NCI-H1092 (cell line): ENCODE data around the gene SSRP1.
"Not testable (repeated sequence)": the region's sequence is repeated elsewhere in the genome, so short reads cannot be mapped to it uniquely, and the experiment has no call there.

Source experiments
- DNase-seq: peaks from one replicate; lab custom pipeline; 2025; lab: John Stamatoyannopoulos, UW

SSRP1 gene

DNA sequence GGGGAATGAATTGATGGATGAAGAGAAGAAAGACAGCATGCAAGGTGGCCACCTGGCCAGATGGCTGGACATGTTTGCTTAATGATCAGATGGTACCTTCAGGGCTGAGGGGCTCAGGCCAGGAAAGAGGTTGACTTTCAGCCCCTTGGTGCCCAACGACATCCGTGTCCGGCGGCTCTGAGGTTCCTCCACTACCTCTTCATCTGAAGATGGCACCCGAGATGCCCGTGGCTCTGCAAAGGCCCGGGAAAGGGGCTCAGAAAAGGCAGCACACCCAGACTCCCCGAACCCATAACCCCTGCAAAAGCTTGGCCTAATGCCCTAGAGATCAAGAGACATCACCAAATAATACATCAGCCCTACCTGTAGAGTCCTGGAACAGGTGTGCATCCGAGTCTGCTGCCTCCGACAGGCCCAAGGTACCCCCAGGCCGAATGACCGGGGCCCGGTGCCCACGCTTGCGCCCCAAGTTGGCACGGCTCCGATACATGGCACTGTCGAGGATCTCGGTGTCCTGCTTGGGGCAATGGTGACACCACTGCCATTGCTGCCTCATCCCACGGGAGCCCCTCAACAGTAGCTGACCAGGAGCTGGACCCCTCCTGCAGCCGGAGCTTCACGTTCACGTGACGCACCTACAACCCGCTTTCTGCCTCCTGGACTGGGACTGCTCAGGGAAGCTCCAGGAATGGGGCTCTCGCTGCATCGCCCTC lies 33.8 kb downstream of the SSRP1 start:
- no peak for DNase-seq

GRCh38 chr11:57300785-57301184 lies 34.9 kb downstream of the SSRP1 start:
- no peak for DNase-seq

DNA sequence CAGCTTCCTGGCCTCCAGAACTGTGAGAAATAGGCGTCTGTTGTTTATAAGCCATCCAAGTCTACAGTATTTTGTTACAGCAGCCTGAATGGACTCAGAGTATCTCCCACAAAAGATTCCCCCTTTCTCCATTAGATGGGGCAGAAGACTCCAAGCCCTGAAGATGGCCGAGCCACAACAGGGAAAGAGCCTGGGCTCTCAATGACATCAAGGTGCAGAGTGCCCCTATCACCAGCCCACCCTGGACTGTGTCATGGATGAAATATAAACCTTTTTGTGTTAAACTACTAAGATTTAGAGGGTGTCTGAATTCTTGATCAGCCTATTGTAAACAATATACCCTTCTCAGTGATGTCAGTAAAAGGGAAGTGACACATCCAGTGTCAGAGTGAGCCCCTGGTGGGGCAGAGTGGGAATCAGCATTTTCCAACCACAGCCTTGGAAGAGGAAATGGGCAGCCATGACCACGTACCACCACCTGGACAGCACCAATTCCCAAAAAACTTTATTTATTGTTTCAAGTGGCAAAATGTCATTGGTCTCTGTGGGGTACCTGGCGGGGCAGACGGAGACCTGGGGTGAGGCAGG lies 36.4 kb downstream of the SSRP1 start:
- no peak for DNase-seq

DNA sequence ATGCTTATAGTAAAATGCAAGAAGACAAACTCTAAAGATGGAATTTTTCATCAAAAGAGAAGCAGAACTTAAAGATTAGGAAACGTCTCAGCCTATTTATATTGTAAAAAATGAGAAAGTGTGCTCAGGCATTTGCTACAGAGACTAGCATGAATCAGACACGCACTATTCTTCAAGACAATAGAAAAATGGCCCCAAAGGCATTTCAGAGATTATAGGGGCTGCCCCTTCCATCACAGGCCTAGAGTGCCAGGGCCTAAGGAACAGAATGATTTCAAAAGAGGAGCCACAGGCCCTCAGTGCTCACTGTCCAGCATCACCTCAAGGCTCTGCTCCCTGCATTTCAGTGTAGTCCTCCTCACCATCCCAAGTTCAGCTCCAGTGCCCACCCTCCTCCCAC lies 38.5 kb downstream of the SSRP1 start:
- DNase-seq, result no peak

DNA sequence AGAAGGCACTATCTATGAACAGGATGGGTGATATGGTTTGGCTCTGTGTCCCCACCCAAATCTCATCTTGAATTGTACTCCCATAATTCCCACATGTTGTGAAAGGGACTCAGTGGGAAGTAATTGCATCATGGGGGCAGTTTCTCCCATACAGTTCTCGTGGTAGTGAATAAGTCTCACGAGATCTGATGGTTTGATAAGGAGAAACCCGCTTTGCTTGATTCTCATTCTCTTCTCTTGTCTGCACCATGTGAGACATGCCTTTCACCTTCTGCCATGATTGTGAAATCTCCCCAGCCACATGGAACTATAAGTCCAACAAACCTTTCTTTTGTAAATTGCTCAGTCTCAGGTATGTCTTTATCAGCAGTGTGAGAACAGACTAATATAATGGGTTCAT lies 39.5 kb downstream of the SSRP1 start:
- DNase-seq, result not testable (repeated sequence)

DNA sequence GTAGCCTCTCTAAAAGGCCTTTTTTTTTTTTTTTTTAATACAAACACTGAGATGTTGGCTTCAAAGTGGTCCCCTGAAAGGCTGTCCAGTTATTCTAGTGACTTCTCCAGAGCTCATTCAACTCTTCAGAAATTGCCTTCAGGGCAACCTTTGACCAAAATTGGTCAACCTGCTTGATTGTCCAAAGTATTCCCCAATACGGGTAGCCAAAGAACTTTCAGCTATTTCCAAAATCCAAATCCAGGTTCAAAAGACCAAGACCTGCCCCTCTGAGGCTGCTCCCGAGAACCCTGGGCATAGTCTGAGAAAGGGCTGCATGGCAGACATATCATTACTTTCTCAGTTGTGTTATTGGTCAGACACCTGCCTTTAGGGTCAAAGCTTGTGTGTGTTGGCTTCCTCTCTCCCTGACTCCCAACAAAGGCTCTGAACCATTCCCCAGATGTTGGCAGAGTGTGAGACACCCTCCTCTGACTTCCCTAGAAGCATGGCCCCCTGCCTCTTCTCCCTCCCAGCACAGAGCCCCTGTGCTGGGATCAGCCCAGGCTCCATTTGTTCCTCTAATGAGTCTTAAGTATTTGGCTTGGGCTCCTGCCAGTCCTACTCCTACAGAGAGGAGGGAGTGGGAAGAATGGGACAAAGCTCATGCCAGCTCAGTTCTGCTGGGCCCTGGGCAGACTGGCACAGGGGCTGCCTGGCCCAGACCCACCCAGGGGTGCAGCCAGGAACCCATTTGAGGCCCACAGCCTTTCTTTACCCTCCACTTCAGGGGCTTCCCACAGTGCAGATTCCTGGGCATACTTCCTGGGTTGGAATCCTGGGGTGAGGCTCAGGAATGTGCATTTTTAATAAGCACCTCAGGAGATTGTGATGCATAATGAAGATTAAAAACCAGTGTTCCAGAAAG lies 41.2 kb downstream of the SSRP1 start:
- DNase-seq, result peak; percentile 96

DNA sequence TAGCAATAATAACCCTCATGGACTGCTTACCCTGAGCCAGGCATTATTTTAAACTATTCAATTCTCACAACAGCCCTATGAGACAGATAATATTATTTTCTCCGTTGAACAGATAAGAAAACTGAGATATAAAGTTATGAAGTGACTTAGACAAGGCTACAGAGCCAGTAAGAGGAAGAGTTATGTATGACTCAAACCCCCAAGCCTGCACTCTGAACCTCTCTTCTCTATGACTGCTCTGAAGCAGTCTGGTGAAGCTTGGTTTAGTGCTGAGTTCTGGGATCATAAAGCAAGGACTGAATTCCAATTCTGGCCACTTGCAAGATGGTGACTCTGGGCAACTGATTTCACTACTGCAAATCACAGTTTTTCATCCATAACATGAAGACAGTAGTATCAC lies 45.4 kb downstream of the SSRP1 start:
- DNase-seq, result no peak

DNA sequence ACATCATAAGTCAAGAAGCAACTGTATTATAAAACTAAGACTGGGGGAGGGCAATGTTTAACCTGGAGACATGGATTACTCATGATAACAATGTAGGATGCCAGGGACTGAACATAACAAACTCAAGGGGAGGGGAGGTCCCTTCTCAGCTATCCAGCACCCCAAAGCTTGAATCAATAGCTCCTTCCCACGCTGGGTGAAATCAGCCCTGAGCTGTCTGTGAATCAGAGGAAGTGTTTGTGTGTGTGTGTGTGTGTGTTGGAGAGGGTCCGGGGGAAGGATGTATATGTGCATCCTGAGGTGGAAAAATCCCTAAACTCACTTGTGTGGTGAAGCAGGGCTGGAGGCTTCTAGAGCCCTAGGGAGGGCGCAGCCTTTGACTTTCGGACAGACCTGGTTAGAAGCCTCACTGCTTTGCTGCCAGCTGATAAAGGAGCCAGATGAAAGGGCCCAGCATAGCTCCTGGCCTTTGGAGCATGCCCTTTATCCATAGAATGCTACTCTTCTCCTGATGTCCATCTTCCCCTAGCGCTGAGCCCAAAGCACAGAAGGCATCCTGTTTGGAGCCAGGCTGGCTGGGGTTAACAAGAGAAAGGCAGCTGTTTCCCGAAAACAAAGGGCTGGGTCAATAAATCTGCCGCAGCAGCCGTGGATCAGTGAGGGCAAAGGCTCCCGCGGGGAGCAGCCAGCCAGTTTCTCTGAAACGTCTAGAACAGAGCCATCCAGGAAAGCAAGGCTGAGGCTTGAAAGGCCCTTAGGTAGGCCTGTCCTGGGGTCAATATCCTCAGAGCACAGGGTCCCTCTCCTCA lies 46.7 kb downstream of the SSRP1 start:
- DNase-seq, result peak; percentile 66

DNA sequence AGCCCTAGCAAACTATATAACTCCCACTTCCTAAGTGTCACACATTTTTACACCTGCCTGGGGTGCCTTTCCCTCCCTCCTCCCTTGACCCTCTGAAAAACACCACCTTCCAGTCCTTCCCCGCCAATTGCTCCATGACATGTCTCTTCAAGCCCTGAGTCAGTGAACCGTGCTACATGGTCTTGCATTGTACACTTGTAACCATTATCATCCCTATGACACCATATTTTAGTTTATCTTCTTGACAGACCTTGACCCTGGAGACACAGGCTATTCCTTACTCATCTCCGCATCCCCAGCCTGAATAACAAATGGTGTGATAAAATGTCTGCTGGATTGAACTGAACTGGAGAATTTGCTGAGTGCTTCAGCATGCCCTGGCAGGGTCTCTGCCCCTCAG lies 47.8 kb downstream of the SSRP1 start:
- no peak for DNase-seq

DNA sequence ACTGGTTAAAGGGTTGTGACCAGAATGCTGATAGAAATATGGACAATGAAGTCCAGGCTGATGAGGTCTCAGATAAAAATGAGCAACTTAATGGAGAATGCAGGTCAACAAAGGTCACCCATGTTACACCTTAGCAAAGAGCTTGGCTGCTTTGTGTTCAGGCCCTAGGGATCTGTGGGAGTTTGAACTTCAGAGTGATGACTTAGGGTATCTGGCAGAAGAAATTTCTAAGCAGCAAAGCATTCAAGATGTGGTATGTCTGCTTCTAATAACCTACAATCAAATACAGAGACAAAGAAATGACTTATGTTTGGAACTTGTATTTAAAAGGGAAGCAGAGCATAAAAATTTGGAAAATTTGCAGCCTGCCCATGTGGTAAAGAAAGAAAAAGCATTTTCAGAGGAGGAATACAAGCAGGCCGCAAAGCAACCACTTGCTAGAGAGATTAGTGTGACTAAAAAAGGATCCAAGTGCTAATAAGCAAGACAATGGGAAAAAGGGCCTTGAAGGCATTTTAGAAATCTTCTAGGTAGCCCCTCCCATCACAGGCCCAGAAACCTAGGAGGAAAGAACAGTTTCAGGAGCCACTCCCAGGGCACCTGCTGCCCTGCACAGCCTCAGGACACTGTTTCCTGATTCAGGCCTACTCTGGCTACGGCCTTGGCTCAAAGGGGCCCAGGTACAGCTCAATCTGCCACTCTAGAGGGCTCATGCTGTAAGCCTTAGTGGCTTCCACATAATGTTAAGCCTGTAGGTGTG lies 52.3 kb downstream of the SSRP1 start:
- no peak for DNase-seq

- not testable (repeated sequence) for DNase-seq
These were observed 54.1 kb downstream of the SSRP1 start for GRCh38 chr11:57281546-57281945.

DNA sequence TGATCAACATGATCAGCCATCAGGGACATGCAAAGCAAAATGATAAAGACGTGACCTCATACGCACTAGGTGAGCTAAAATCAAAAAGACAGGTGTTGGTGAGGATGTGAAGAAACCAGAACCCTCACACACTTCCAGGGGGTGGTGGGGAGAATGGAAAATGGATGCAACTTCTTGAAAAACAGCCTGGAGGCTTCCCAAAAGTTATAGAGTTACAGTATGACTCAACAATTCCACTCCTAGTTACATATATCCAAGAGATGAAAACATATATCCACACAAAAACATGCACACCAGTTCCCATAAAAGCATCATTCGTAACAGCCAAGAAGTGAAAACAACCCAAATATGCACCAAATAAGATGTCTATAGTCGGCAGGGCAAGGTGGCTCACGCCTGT lies 56.6 kb downstream of the SSRP1 start:
- no peak for DNase-seq

DNA sequence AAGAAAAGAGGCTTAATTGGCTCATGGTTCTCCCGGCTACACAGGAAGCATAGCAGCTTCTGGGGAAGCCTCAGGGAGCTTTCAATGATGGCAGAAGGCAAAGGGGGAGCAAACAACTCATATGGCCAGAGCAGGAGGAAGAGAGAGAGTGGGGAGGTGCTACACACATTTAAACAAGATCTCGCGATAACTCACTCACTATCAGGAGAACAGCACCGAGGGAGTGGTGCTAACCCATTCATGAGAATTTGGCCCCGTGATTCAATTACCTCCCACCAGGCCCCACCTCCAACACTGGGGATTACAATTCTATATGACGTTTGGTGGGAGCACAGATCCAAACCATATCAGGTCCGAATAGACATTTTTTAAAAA lies 57.0 kb downstream of the SSRP1 start:
- no peak for DNase-seq

- DNase-seq, result peak; percentile 66
These were observed 57.6 kb downstream of the SSRP1 start for GRCh38 chr11:57277845-57278720.

DNA sequence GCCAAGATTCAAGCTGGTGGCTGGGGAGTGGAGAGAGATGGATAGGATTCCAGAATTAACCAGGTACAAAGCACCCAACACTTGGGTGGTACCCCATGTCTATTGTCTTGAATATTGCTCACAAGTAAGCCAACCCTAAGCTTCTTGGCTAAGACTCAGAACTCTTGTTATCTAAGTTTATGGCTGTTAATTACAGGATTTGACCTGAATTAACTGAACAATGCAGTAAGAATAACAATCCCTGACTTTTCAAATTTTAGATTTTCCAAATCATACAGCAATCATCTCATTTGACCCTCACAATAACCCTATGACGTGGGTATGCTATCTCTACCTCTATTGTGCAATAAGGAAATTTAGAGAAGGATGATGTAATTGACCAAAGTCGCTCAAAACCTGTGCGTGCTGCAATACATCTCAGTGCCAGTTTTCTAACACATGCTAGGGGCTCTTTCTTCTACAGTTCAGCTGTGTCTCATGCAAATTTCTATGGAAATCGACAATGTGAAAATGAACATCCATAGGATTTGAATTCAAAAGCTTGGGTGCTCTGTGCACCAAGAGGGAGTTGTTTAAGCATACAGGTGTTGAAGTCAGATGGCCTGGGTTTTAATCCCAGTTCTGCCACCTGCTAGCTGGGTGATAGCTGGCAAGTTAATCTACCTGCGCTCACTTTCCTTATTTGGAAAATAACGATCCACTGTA lies 58.6 kb downstream of the SSRP1 start:
- no peak for DNase-seq

DNA sequence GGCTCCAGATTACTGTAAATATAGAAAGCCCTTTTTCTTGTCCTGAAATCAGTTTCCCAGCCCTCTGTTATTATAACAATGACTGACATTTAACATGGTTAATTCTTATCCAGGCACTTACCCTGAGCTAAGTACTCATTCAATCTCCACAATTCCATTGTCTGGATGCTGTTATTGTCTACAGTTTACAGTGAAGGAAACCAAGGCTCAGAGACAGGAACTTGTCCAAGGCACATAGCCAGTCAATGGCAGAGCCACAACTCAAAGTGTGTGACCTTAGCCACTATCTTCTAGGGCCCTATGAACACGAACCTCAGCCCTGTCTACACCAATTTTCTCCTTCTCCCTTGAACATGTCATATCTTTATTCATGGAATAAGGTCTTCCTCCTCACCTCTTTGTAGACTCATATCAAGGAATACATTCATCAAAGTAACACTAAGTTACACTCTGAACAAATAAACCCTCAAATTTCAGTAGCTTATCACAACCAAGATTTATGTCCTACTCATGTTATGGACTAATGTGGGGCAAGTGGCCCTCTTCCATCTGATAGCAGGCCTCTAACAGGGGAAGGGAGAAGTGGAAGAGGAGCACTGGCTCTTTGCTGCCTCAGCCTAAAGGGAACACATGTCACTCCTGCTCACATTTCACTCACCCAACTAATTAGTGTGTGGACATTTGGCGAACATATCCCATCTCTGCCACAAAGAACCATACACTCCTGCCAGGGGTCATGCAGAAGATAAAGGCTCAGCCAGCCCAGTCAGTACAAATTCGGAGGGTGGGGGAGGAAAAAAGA lies 59.3 kb downstream of the SSRP1 start:
- DNase-seq, result no peak
